ENCODE results near the gene FAH.

FAH gene

DNA sequence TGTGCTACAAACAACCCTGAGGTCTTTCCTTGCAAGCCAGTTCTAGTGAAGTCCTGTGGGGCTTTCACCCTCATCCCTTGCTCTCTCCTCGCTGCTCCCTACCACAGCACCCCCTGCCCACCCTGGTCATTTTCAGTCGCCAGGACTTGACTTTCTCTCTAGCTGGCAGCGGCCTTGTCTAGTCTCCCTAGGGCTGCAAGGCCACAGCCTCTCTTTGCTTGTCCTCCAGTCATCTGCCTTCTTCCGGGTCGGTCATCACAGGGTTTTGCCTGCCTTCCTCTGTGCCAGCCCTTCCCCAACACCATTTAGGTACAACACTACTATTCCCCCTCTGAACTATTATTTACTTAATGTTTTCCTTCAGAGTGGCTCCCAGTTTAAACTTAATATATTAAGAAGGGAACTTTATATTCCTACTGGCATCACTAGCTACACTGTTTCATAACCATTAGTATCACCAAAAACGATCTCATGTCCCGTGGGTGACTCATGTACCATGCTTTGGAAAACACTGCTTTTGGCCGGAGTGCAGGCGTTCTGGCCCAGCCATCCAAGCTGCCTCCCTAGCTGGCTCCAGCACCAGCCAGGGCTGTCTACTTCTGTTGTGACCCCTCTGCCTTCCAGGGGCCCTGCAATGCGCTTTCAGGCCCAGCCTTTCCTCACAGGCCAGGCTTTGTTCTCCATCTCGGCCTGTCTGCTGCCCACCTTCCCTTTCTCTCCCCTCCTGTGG, 21.4 kb downstream of the FAH start:
- no peak for DNase-seq

DNA sequence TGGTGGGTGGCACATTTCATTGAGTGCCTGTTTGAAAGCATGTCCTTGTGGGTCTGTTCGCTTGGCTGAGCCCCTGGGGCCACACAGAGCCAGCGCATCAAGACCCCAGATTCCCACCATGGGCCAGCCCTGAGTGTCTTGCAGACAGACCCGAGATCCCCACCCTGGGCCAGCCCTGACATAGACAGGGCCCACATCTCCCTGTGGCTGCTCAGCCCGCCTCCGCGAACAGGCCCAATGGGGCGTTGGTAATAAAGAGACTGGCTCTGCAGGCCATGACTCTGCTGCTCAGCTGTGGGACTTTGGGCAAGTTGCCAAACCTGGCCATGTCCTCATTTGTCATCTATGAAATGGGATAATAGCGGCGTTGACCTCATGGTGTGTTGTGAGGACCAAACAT, 22.6 kb downstream of the FAH start:
- DNase-seq, result no peak

DNA sequence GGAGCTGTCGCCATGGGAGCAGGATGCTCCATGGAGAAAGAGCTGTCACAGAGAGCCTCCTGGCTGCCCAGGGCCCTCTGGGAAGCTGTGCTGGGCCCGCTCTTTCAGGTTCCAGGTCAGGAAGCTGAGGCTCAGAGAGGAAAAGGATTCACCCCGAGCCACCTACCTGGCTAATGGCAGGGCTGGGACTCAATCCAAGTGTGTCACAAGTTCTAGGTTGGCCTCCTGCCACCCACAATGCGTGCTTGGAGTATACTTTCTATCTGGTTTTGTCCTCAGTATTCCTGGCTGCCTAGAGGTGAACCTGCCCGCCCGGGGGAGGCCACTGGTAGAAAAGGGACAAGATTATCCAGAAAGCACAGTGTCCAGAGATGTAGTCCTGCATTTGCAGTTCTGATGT, 23.6 kb downstream of the FAH start:
- no peak for DNase-seq

DNA sequence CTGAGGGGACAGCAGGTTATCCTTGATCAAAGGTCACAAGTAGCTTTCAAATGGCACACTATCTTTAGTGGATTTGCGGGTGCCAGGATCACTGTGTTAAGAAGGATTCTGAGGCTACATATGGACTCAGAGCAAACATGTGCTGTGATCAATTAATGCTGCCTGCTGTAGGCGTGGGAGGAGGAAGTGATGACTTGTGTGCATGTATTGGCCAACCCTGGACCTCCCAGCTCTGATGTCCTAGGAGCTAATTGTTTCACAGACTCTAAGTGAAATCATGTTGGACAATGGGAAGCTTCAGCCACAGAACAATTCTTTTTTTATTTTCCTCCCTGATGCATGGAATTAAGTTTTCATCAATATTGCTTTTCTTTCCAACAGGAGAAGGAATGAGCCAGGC, 24.4 kb downstream of the FAH start:
- DNase-seq, result no peak

DNA sequence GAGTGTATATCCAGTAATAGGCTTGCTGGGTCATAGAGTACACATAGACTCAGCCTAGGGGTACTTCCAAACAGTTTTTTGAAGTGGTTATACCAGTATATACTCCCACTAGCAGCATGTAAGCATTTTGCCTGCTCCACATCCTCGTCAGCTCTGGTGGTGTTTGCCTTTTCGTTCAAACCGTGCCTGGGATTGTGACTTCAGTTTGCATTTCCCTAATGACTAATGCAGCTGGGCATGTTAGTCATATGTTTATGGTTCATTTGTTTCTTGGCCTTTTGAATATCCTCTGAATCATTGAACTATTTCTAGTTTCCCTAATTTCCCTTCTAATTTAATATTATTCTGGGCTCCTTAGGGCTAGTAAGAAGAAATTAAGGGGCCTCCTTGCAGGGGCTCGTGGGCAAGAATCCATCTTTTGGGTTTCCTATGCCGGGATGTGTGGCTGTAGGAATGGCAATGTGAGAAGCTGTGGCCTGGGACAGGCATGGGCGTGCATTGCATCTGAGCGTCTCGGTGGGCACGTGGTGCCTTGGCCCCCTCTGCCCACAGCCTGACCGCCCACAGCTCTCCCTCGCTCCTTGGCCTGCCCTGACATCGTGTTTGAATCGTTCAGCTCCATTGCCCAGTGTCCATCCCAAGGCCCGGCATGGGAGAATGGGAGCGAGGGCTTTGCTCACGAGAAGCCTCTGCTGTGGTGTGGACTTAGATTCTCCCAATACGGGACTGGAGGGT, 26.4 kb downstream of the FAH start:
- DNase-seq, result no peak

DNA sequence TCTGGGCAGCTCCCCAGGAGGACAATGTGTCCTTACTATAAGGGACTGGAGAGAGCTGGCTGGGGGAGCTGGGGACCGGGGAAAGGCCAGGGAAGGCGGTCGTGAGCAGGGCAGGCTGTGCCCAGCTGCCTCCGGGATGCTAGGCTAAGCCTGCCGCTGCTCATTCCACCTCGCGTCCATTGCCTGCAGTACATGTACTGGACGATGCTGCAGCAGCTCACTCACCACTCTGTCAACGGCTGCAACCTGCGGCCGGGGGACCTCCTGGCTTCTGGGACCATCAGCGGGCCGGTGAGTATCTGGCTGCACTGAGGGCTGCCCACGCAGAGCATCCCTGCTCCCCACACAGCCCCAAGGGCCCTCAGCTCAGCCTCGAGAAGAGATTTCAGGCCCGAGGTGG, 27.1 kb downstream of the FAH start:
- no peak for DNase-seq

DNA sequence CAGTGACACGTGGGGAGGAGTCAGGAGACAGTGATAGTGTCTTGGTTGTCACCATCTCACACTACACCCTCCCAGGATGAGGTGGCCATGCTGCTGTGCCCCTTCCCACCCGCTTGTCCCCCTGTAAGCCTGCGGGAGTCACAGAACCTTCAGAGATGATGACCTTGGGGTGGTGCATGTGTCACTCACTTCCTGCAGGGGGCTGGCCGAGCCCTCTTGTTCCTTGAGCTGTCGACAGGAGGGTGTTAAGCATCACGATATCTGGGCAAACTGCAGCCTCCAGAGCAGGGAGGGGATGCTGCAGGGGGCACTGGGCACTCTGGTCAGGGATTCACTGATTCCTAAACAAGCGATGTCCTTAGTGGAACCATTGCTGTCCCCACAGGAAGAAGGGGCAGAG, 27.7 kb downstream of the FAH start:
- no peak for DNase-seq

DNA sequence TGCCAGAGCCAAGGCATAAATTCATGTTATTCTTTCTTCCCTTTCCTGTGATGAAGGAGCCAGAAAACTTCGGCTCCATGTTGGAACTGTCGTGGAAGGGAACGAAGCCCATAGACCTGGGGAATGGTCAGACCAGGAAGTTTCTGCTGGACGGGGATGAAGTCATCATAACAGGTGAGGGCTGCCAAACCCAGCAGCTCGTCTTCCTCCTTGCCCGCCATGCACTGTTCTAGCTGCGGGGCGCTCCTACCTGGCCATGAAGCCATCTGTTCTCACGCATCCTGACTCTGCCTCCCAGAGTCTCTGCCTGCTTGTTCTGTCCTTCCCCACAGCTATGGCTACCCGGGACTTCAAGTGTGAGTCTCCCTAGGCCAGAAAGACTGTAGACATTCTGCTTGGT, 28.2 kb downstream of the FAH start:
- no peak for DNase-seq

DNA sequence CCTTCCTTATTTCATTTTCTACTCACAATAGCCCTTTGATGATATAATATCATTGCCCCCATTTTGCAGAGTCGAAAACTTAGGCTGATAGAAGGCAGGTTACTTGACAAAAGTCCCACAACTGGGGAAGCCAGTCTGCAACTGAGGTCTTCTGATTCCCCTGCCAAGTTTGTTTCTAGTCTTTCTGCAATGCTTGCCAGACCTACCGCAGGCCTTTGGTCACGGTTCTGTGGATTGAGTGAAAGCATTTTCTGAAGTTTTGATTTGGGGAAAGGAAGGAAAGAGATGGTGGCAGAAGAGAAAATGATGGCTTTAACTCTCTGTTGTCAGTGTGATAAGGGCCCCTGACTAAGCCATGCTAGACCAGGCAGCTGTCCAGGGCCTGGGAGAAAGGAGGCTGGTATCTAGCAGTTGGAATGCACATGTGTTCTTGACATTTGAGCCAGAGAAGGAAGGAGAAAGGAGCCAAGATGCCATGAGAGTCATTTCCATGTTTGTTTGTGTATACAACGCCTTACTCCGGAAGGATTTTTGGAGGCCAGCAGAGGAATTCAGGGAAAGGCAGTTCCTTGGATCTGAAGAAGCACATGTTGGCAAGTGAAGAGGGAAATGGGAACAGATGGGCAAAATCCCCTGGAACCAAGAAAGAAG, 29.9 kb downstream of the FAH start:
- DNase-seq, result no peak

DNA sequence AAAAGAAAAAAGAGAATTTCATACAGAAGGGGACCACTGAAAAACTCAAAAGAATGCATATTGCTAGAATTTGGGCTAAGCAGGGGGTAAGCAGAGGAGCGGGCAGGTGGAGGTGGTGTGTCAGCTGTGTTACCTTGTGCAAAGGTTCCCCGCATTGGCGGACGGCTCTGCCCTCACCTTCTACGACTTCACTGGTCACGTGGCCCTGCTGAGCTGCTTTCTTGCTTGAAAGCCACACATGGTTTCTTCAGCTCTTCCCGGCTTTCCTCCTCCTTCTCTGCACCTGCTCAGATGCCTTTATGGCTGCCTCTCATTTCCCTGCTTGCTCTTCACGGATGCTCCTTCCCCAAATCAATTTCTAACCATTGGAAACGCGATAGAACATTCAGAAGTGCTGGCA, 30.5 kb downstream of the FAH start:
- DNase-seq, result no peak

DNA sequence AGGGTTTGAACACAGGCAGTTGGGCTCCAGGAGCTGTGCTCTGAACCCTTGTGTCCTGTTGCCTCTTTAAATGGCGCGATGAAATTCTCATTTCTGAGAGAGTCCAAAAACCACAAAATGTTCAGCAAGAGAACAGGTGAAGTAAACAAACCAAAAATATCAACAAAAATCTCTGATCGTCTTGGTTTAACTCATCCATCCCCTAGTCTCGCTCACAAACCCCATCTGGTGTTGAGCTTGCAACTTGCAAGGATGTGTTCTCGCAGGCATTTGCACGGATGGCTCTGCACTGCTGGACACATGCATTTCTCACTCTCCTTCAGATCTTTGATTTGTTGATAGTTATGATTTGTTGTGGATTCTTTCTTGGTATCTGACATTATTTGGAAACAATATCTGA, 31.1 kb downstream of the FAH start:
- no peak for DNase-seq

DNA sequence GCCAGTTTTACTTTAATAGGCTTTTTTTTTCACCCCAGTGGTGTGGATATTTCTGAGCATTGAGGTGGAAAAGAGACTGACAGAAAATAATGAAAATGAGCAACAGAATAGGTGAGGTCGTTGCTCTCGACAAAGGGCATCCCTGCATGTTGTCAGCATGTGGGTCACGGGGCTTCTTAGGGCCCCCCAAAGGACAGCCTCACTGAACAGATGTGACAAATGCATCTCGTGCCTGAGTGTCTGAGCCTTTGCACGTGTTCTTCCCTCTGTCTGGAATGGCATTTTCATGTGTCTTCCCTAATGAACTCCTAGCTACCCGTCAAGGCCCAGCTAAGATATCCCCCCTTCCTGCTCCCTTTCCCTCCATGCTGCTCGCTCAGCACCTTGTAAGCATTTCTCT, 31.8 kb downstream of the FAH start:
- no peak for DNase-seq

DNA sequence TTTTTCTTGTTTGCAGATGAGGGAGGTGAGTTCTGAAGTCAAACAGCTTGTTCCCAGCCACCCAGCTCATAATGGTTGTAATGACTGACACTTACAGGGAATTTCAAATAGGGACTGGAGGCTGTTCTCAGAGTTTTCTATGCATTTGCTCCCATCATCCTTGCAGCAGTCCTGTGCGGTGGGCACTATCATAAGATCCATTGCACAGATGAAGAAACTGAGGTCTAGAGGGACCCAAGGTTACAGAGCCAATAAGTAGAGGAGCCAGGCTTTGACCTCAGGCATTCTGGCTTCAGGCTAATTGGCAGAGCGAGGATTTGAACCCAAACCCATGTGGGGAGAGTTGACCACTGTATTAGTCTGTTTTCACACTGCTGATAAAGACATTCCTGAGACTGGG, 32.4 kb downstream of the FAH start:
- DNase-seq, result no peak

DNA sequence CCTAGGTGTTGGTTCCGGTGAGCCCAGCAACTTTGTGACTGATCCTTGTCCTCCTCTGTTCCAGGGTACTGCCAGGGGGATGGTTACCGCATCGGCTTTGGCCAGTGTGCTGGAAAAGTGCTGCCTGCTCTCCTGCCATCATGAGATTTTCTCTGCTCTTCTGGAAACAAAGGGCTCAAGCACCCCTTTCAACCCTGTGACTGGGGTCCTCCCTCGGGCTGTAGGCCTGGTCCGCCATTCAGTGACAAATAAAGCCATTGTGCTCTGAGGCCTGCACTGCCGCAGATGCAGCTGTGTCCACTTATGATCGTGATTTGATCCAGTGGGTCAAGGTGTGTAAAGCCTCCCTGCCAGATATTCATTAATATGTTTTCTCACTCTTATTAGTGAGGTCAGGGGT, 33.3 kb downstream of the FAH start:
- DNase-seq, result no peak

DNA sequence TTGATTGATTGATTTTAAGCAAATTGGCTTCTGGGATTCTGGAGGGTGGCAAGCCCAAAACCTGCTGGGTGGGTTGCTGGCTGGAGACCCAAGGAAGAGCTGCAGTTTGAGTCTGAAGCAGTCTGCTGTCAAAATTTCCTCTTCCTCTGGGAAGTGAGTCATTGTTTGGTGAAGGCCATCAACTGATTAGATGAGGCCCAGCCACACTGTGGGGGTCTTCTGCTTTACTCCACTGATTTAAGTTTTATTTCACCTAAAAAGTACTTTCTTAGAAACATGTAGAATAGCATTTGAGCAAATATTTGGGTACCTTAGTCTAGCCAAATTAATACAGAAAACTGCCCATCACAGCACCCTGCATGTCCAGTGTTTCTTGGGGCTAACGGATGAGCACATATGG, 33.8 kb downstream of the FAH start:
- no peak for DNase-seq

DNA sequence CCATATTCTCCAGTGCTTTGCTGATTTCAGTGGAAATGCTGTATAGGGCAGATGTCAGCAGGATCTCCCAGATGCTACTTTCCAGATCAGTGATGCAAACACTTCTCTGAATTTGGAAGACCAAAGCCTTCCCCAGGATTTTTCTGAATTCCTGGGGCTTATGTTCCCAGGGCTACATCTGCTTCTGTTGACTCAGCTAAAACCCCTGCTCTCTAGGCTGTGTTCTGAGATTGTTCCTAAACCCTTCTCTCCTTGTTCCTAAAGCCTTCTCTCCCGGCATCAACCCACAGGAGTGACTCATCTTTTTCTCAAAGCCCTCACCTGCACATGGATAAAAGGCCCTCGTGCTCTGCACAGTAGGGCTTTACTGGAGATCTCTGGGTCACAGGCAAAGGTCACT, 35.5 kb downstream of the FAH start:
- DNase-seq, result no peak

DNA sequence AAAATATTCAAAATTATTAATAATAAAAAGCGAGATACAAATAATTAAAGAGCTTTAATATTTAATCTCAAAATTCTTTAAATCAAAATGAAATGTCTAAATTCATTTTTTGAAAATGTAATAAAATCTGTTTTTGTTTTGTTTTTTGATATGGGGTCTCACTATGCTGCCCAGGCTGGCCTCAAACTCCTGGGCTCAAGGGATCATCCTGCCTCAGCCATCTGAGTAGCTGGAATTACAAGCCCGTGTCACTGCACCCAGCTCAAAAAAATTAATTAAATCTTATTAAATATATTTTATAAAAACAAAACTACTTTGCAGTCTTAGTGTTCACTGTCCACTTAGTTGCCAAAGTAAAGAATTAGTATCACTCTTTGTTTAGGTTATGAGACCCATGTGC, 38.4 kb downstream of the FAH start:
- no peak for DNase-seq

DNA sequence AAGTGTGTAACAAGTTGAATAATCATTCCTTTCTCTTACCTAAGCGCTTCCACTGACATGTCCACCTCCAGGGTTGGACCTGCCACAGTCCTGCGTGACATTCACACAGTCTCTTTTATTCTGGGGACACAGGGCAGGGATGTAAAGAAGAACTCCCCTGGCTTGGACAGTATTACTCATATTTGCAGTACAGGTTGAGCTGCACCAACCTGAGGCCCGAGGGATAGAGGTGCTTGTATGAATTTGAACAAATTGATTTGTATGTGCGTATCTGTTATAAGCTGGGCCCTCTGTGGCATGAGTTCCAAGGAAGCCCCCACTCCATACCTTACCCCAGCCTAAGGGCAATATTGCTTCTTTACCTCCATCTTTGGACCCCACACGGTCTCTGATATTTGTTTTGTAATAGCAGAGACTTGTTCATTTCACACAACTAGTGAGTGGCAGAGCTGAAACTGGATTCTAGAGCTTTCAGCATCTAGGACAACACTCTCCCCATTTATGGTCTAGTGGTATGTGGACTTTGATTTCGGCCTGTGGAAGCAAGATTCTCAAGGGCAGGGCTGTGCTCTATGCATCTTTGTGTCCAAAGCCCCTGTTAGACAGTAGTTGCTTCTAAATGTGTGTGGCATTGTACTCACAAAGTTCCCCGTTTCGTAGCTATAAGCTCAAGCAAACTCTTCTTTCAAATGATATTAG, 39.2 kb downstream of the FAH start:
- no peak for DNase-seq

DNA sequence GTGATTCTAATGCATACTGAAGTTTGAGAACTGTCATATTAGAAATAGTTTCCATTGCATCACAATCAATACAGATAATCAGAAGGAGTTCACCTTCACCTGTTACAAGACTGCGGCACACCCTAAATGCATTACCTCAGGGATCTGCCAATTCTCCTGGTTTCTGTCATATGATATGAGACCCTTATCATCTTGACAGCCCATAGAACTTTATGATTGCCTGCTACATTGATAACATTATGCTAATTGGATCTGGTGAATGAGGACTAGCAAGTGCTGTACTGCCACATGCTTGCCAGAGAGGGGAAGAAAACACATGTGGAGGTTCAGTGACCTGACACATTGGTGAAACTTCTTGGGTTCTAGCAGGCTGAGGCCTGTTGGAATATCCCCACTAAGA, 41.4 kb downstream of the FAH start:
- DNase-seq, result no peak

DNA sequence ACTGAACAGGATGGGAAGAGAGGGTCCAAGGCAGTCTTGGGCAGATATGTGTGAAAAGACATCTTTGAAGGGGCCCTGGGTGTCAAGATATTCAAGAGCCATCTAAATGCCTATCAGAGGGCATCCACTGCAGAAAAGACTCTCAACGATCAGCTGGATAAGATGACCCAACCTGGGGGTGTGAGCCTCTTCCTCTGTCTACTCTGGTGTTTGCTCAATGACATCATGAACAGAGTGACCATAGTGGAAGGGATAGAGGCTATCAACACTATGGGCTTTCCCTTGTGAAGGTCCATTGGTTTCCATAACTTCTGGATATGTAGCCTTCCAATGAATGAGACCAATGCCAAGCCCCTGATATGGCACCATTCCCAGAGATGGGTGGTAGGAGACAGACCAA, 42.1 kb downstream of the FAH start:
- no peak for DNase-seq

DNA sequence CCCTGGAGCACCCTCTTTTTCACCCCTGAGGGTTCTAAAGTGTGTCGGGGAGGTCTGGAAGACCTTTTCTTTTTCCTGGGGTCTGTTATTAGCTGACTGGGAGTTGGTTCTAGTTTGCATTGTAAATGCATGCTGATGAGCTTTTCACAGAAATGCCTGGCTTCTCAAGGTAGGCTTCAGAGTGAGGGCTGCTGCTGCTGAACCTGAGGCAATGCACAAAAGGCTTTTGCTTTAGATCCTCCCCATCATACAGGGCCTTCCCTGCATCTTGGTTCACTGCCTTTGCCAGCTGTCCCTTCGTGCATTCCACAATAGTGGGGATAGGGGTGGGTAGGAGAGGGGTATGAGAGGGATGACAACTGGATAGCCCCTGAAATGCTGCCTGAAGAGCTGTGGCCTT, 46.6 kb downstream of the FAH start:
- no peak for DNase-seq

DNA sequence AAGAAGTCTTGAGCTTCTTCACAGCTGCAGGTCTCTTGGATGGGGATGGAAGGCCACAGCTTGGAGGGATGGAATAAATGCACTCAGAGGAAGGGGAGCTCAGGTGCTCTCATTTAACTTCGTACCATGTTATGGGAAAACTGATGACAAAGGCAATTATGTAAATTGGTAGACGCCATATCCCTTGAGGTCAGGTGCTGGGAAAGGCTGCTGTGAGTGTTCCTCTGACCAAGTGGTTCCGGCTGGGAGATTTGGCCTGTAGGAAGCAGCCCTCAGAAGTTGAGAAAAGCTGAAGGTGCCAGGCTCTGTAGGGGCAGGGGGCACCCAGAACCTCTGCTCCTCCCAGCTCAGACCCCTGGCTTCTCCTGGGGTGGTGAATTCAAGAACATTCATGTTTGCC, 47.1 kb downstream of the FAH start:
- DNase-seq, result no peak

DNA sequence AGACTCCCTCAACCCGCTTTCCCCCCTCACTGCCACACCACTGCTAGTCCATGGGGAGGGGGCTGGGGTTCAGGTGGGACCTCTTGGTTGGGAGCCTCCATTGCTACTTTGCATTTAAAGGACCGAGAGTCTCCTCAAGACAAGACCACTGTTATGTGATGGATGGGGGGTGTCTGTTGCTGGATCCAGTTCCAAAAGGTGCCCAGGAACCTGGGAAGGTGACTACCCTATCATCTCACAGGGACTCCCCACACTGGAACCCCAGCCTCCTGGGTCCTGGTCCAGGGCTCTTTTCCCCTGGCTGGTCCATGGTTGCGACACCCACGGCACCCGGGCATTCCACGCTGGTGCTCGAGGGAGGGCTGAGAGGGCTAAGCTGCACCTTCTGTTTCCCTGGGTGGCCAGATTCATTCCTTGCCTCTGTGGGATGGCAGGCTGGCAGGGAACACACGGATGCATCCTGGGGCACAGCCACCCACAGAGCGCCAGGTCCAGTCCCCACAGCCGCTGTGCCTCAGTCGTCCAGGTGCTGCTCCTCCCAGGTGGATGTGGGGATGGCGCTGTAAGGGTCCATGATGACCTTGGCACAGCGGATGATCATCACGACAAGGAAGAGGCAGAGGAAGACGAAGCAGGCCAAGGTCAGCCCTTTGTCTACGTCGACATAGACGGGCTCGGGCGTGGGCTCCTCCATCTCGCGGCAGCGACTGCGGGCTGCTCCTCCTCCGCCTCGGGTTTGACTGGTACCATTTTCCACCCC, 48.6 kb downstream of the FAH start:
- DNase-seq, result no peak
